T-cell (primary cell): ENCODE measurements around the gene QKI. TPM values are rescaled to one million over a fixed set of nuclear protein-coding genes. Genes with fewer than 3 reads are reported as not detected.

ENCODE experiments used
- ATAC-seq, 4 experiments: fragments of 200-7000 bp in 3 of 4; fragments of 150-1000 bp in 1 of 4; cut with Tn5 transposase; replicated peaks in 1 of 4; 1 replicate in 3 of 4; 2 replicates in 1 of 4; pipeline ENCODE4 v1.10.0; 2021; ENCODE audit warnings: moderate library complexity in 3 of 4, mild to moderate bottlenecking in 2 of 4, moderate number of reproducible peaks in 1 of 4
- CTCF ChIA-PET, 2 donors: fragments of 300-600 bp; sonication (Branson Sonifier 250); formaldehyde crosslinking; loops; one replicate each; lab custom pipeline; 2022; ENCODE audit warnings: antibody characterized with exemption in 2 of 2; lab: Charles Lee
- POLR2A ChIA-PET, 2 donors: fragments of 300-600 bp; sonication (Branson Sonifier 250); formaldehyde crosslinking; loops; one replicate each; lab custom pipeline; 2022; ENCODE audit warnings: antibody characterized with exemption in 2 of 2; lab: Charles Lee
- DNase-seq, 35 experiments: peaks; one replicate each; pipeline versions ENCODE4 v3.0.0 to v3.0.0-alpha.2; 2013 to 2023
- H3K27ac ChIP-seq: one replicate; pipeline ENCODE4 v1.5.1; 2013; ENCODE audit warnings: low read length
- H3K27me3 ChIP-seq, 2 experiments: replicated peaks in 1 of 2; 1 replicate in 1 of 2; 2 replicates in 1 of 2; pipeline versions ENCODE4 v1.6.1 to v1.7.0; 2013; ENCODE audit warnings: low read length in 1 of 2, mixed read lengths in 1 of 2; ENCODE audit not compliant: control insufficient read depth in 2 of 2, insufficient read depth in 2 of 2; ENCODE audit errors: extremely low read depth in 1 of 2
- H3K36me3 ChIP-seq, 2 donors: 1 replicate in 1 of 2; 2 replicates in 1 of 2; pipeline versions ENCODE4 v1.6.1 to v1.7.0; 2013; ENCODE audit warnings: low read length in 1 of 2; ENCODE audit not compliant: control insufficient read depth in 2 of 2, insufficient read depth in 1 of 2; ENCODE audit errors: extremely low read depth in 1 of 2
- H3K4me1 ChIP-seq, 2 experiments: 1 replicate in 1 of 2; 2 replicates in 1 of 2; pipeline versions ENCODE4 v1.6.1 to v1.7.0; 2013; ENCODE audit warnings: low read length in 2 of 2, mixed read lengths in 1 of 2; ENCODE audit not compliant: insufficient read depth in 2 of 2, control insufficient read depth in 1 of 2; ENCODE audit errors: extremely low read depth in 1 of 2
- H3K4me3 ChIP-seq, 2 donors: 1 replicate in 1 of 2; 2 replicates in 1 of 2; pipeline versions ENCODE4 v1.5.1 to v1.7.0; 2013; ENCODE audit warnings: mild to moderate bottlenecking in 2 of 2, low read length in 1 of 2, moderate library complexity in 1 of 2; ENCODE audit not compliant: control insufficient read depth in 1 of 2; ENCODE audit errors: extremely low read depth in 1 of 2
- H3K9me3 ChIP-seq: 2 replicates; pipeline ENCODE4 v1.7.0; 2013
- H3K27ac Mint-ChIP-seq, 2 donors: one replicate each; pipeline ENCODE4 v1.8.0; 2020 to 2021; ENCODE audit warnings: mild to moderate bottlenecking in 2 of 2, mixed read lengths in 2 of 2
- H3K27me3 Mint-ChIP-seq, 2 donors: one replicate each; pipeline ENCODE4 v1.8.0; 2021 to 2022; ENCODE audit warnings: mixed read lengths in 2 of 2
- H3K36me3 Mint-ChIP-seq: one replicate; pipeline ENCODE4 v1.8.0; 2021; ENCODE audit warnings: mixed read lengths
- H3K4me1 Mint-ChIP-seq, 3 donors: one replicate each; pipeline ENCODE4 v1.8.0; 2020 to 2022; ENCODE audit warnings: mixed read lengths in 3 of 3, mild to moderate bottlenecking in 1 of 3
- H3K4me3 Mint-ChIP-seq, 3 donors: one replicate each; pipeline ENCODE4 v1.8.0; 2020 to 2022; ENCODE audit warnings: mild to moderate bottlenecking in 3 of 3, mixed read lengths in 3 of 3, moderate library complexity in 3 of 3
- H3K9me3 Mint-ChIP-seq, 3 donors: one replicate each; pipeline ENCODE4 v1.8.0; 2020 to 2022; ENCODE audit warnings: mixed read lengths in 3 of 3
- WGBS: methylation state at CpG from one replicate; pipeline ENCODE4 v1.1.5; 2013; ENCODE audit warnings: missing lambda C conversion rate; ENCODE audit not compliant: insufficient coverage; 5-methylcytosine and 5-hydroxymethylcytosine counted together
- total RNA-seq, 35 experiments: library from RNA in 6 of 35; stranded (reverse) in 6 of 35; fragments of 120-200 nt in 1 of 35; gene quantifications; one replicate each; pipeline versions ENCODE4 v1.2.1 to v1.2.4 and lab custom pipeline; 2013 to 2026

Gene QKI
- total RNA-seq, 5 donors from 2014 or later (not counting 1 experiment from before 2014, with no cell fraction given) = 50.2 to 84.3 (median 52.2) TPM

GRCh38 chr6:163370464-163371117 is 43.9 kb upstream of the QKI start:
- no peak overlapping the region for H3K4me3 Mint-ChIP-seq

GRCh38 chr6:163371129-163371528 is 43.4 kb upstream of the QKI start:
- DNase-seq (no peak), ATAC-seq (no peak)
- Mint-ChIP-seq H3K4me3 (no peak overlapping the region), H3K9me3 (no peaks in the 10 kb centered on the region), H3K27ac (no peak overlapping the region), H3K4me1 (peaks cover 6 to 15% (median 8%) of the 10 kb centered on the region in 3 donors), H3K36me3 (no peaks in the 10 kb centered on the region), H3K27me3 (peaks cover 32 to 41% of the 10 kb centered on the region in 2 donors)
- no peak overlapping the region for H3K4me3 ChIP-seq
- H3K27ac ChIP-seq = no peak overlapping the region
- H3K4me1 ChIP-seq = peaks cover 0 to 3% of the 10 kb centered on the region in 2 experiments
- peaks cover 0 to 27% of the 10 kb centered on the region in 2 experiments for H3K27me3 ChIP-seq
- no peaks in the 10 kb centered on the region for H3K36me3 ChIP-seq
- H3K9me3 ChIP-seq = no peaks in the 10 kb centered on the region
- no CpG with 5 or more reads among the region's 2 CpGs for WGBS
- ChIA-PET CTCF (interaction anchor here (0.5 to 0.8 kb wide), 2 partner anchors 41 to 50 kb away, joined by 3 read pairs; no protein-coding TSS in a partner anchor), POLR2A (interaction anchor here in 1 of 2 donors (0.6 kb wide), 1 partner anchor 1913 kb away, joined by 3 read pairs; no protein-coding TSS in a partner anchor)

More at GRCh38 chr6:163370464-163371117, 43.9 kb upstream of the QKI start:
- H3K4me1 Mint-ChIP-seq = peaks cover 6 to 15% (median 8%) of the 10 kb centered on the region in 3 donors
- Histone ChIP-seq H3K27ac (no peak overlapping the region), H3K4me1 (peaks cover 0 to 3% of the 10 kb centered on the region in 2 experiments), H3K4me3 (no peak overlapping the region), H3K36me3 (no peaks in the 10 kb centered on the region), H3K27me3 (peaks cover 0 to 26% of the 10 kb centered on the region in 2 experiments), H3K9me3 (no peaks in the 10 kb centered on the region)
- ChIA-PET POLR2A (interaction anchor here in 1 of 2 donors (0.6 kb wide), 1 partner anchor 1913 kb away, joined by 3 read pairs; no protein-coding TSS in a partner anchor), CTCF (interaction anchor here in 1 of 2 donors (0.5 to 0.7 kb wide), 2 partner anchors 51 to 77 kb away, joined by 3 to 4 read pairs; no protein-coding TSS in a partner anchor)
- no peaks in the 10 kb centered on the region for H3K36me3 Mint-ChIP-seq
- DNase-seq (no peak), ATAC-seq (no peak)
- H3K9me3 Mint-ChIP-seq = no peaks in the 10 kb centered on the region
- H3K27ac Mint-ChIP-seq = no peak overlapping the region
- WGBS = 60% methylated on average over 3 of the region's 5 CpGs
- H3K27me3 Mint-ChIP-seq = peaks cover 32 to 41% of the 10 kb centered on the region in 2 donors

- Histone ChIP-seq H3K4me3 (no peak overlapping the region), H3K4me1 (peaks cover 0 to 3% of the 10 kb centered on the region in 2 experiments), H3K27me3 (peaks cover 0 to 29% of the 10 kb centered on the region in 2 experiments), H3K9me3 (no peaks in the 10 kb centered on the region), H3K36me3 (no peaks in the 10 kb centered on the region), H3K27ac (no peak overlapping the region)
- Mint-ChIP-seq H3K9me3 (no peaks in the 10 kb centered on the region), H3K36me3 (no peaks in the 10 kb centered on the region), H3K4me1 (peaks cover 6 to 15% (median 8%) of the 10 kb centered on the region in 3 donors), H3K4me3 (no peak overlapping the region), H3K27ac (no peak overlapping the region), H3K27me3 (peaks cover 32 to 41% of the 10 kb centered on the region in 2 donors)
- DNase-seq (no peak), ATAC-seq (no peak)
- ChIA-PET POLR2A (no interaction called here), CTCF (no interaction called here)
- WGBS = 94% methylated on average over 8 of the region's 9 CpGs
Measured at GRCh38 chr6:163373240-163373639, 41.3 kb upstream of the QKI start.

GRCh38 chr6:163375361-163375760 is 39.2 kb upstream of the QKI start:
- 85% methylated on average over 6 of the region's 10 CpGs for WGBS
- no peak overlapping the region for H3K27ac ChIP-seq
- Mint-ChIP-seq H3K27ac (no peak overlapping the region), H3K27me3 (peaks cover 22 to 32% of the 10 kb centered on the region in 2 donors), H3K36me3 (no peaks in the 10 kb centered on the region), H3K9me3 (no peaks in the 10 kb centered on the region), H3K4me3 (no peak overlapping the region), H3K4me1 (peaks cover under 1 to 2% (median under 1%) of the 10 kb centered on the region in 3 donors)
- H3K36me3 ChIP-seq = no peaks in the 10 kb centered on the region
- H3K4me1 ChIP-seq = no peaks in the 10 kb centered on the region
- ChIA-PET CTCF (no interaction called here), POLR2A (no interaction called here)
- ATAC-seq (no peak), DNase-seq (no peak)
- peaks cover 0 to 22% of the 10 kb centered on the region in 2 experiments for H3K27me3 ChIP-seq
- H3K4me3 ChIP-seq = no peak overlapping the region
- H3K9me3 ChIP-seq = no peaks in the 10 kb centered on the region

- Histone ChIP-seq H3K4me3 (no peak overlapping the region), H3K9me3 (no peaks in the 10 kb centered on the region), H3K4me1 (no peaks in the 10 kb centered on the region), H3K36me3 (no peaks in the 10 kb centered on the region), H3K27ac (no peak overlapping the region), H3K27me3 (peaks cover 0 to 19% of the 10 kb centered on the region in 2 experiments)
- Mint-ChIP-seq H3K4me3 (no peak overlapping the region), H3K27ac (no peak overlapping the region), H3K36me3 (no peaks in the 10 kb centered on the region), H3K27me3 (peaks cover 17 to 30% of the 10 kb centered on the region in 2 donors), H3K4me1 (no peaks in the 10 kb centered on the region), H3K9me3 (no peaks in the 10 kb centered on the region)
- ChIA-PET CTCF (no interaction called here), POLR2A (no interaction called here)
- DNase-seq (no peak), ATAC-seq (no peak)
- WGBS = 100% methylated on average over 1 of the region's 7 CpGs
Measured at GRCh38 chr6:163376187-163376586, 38.3 kb upstream of the QKI start.

GRCh38 chr6:163377561-163377960 is 37.0 kb upstream of the QKI start:
- H3K4me3 Mint-ChIP-seq = no peak overlapping the region
- no peak overlapping the region for H3K27ac Mint-ChIP-seq
- DNase-seq (no peak), ATAC-seq (no peak)
- H3K4me3 ChIP-seq = no peak overlapping the region
- no peaks in the 10 kb centered on the region for H3K9me3 ChIP-seq
- WGBS = 100% methylated on average over 1 of the region's 10 CpGs
- H3K27me3 Mint-ChIP-seq = peaks cover 16 to 25% of the 10 kb centered on the region in 2 donors
- H3K27me3 ChIP-seq = peaks cover 0 to 21% of the 10 kb centered on the region in 2 experiments
- POLR2A ChIA-PET = no interaction called here
- CTCF ChIA-PET = no interaction called here
- no peak overlapping the region for H3K27ac ChIP-seq
- H3K9me3 Mint-ChIP-seq = no peaks in the 10 kb centered on the region
- no peaks in the 10 kb centered on the region for H3K4me1 ChIP-seq
- no peaks in the 10 kb centered on the region for H3K36me3 Mint-ChIP-seq
- no peaks in the 10 kb centered on the region for H3K36me3 ChIP-seq
- no peaks in the 10 kb centered on the region for H3K4me1 Mint-ChIP-seq
